ENCODE results near the gene ERMARD. TPM values are rescaled to one million over a fixed set of nuclear protein-coding genes. Genes with fewer than 3 reads are reported as not detected.

ERMARD gene
- total RNA-seq, 1 experiment from 2014 or later: 19.6 TPM

DNA sequence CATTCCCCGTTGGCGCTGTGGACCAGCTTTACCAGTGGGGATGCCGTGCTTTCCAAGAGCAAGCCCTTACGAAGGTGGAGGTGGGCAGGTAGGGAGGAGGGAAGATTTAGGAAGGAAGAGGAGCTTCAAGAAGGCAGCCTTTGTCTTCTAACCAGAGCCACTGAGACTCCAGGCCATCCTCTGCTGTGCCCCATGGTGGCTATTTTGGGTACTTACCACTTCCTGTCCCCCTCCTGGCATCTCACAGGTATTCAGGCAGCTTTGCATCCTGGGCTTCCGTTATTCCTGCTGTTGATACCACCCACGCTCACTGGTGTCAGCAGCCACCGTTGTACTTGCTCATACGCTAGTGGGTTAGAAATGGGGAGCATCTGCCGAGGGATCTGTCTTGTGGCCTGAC is 22.9 kb downstream of the ERMARD start:
- no TSS peak for BruUV-seq (replicated peaks)
- H3K27ac ChIP-seq (ENCODE audit: low read depth, low read length, poor library complexity, severe bottlenecking): no peak overlapping the region
- intact Hi-C loops (cut with micrococcal nuclease; ENCODE audit: unreplicated experiment): no loop called here
- H3K4me1 ChIP-seq (ENCODE audit: insufficient read depth, low read length, poor library complexity, severe bottlenecking): no peaks in the 10 kb centered on the region
- H3K4me3 ChIP-seq (ENCODE audit: low read depth, low read length, poor library complexity, severe bottlenecking): no peak overlapping the region
- H3K9me3 ChIP-seq (ENCODE audit: low read depth, low read length, poor library complexity, severe bottlenecking): no peaks in the 10 kb centered on the region
- no peaks in the 10 kb centered on the region for H3K36me3 ChIP-seq (ENCODE audit: insufficient read depth, low read length, poor library complexity, severe bottlenecking)
- DNase-seq (ENCODE audit: low spot score): no peak
- ChIA-PET CTCF (no interaction called here), POLR2A (ENCODE audit: low non-redundant PET) (no interaction called here)
- no peak for TF ChIP-seq CTCF (conservative IDR thresholded peaks at IDR 0.05; ENCODE audit: low read depth, low read length)
- TF ChIP-seq EZH2 (IDR thresholded peaks at IDR 0.05; ENCODE audit: borderline replicate concordance, low read depth, low read length, poor library complexity, severe bottlenecking): no peak
- no peaks in the 10 kb centered on the region for H3K27me3 ChIP-seq (replicated peaks; ENCODE audit: insufficient read depth, low read depth, low read length, poor library complexity)

- no peak for DNase-seq (ENCODE audit: low spot score)
- Histone ChIP-seq H3K4me3 (ENCODE audit: low read depth, low read length, poor library complexity, severe bottlenecking) (no peak overlapping the region), H3K4me1 (ENCODE audit: insufficient read depth, low read length, poor library complexity, severe bottlenecking) (no peaks in the 10 kb centered on the region), H3K9me3 (ENCODE audit: low read depth, low read length, poor library complexity, severe bottlenecking) (no peaks in the 10 kb centered on the region), H3K27ac (ENCODE audit: low read depth, low read length, poor library complexity, severe bottlenecking) (no peak overlapping the region), H3K27me3 (replicated peaks; ENCODE audit: insufficient read depth, low read depth, low read length, poor library complexity) (no peaks in the 10 kb centered on the region), H3K36me3 (ENCODE audit: insufficient read depth, low read length, poor library complexity, severe bottlenecking) (no peaks in the 10 kb centered on the region)
- TF ChIP-seq EZH2 (IDR thresholded peaks at IDR 0.05; ENCODE audit: borderline replicate concordance, low read depth, low read length, poor library complexity, severe bottlenecking): no peak
- no peak for TF ChIP-seq CTCF (conservative IDR thresholded peaks at IDR 0.05; ENCODE audit: low read depth, low read length)
- CTCF ChIA-PET: no interaction called here
- intact Hi-C loops (cut with micrococcal nuclease; ENCODE audit: unreplicated experiment): no loop called here
- POLR2A ChIA-PET (ENCODE audit: low non-redundant PET): no interaction called here
- BruUV-seq (replicated peaks): no TSS peak
Measured at GRCh38 chr6:169775321-169775720, 23.9 kb downstream of the ERMARD start.

DNA sequence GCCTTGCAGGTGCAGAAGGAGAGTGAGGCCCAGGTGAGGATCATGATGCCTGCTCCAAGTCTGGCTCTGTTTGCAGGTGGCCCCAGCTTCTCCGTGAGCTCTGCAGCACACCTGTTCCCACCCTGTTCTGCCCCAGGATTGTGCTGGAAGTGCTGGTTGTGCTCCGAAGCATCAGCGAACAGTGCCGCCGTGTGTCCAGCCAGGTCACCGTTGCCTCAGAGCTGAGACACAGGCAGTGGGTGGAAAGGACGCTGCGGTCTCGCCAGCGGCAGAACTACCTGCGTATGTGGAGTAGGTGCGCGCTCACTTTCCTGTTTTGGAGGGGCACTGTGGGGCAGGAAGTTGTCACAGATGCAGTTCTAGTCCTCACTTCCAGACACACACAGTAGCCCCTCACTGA is 25.0 kb downstream of the ERMARD start:
- no peak for DNase-seq (ENCODE audit: low spot score)
- ChIA-PET CTCF (no interaction called here), POLR2A (ENCODE audit: low non-redundant PET) (no interaction called here)
- TF ChIP-seq CTCF (conservative IDR thresholded peaks at IDR 0.05; ENCODE audit: low read depth, low read length) (no peak), EZH2 (IDR thresholded peaks at IDR 0.05; ENCODE audit: borderline replicate concordance, low read depth, low read length, poor library complexity, severe bottlenecking) (no peak)
- H3K36me3 ChIP-seq (ENCODE audit: insufficient read depth, low read length, poor library complexity, severe bottlenecking): no peaks in the 10 kb centered on the region
- H3K27ac ChIP-seq (ENCODE audit: low read depth, low read length, poor library complexity, severe bottlenecking): no peak overlapping the region
- H3K4me3 ChIP-seq (ENCODE audit: low read depth, low read length, poor library complexity, severe bottlenecking): no peak overlapping the region
- no peaks in the 10 kb centered on the region for H3K4me1 ChIP-seq (ENCODE audit: insufficient read depth, low read length, poor library complexity, severe bottlenecking)
- no TSS peak for BruUV-seq (replicated peaks)
- H3K27me3 ChIP-seq (replicated peaks; ENCODE audit: insufficient read depth, low read depth, low read length, poor library complexity): no peaks in the 10 kb centered on the region
- intact Hi-C loops (cut with micrococcal nuclease; ENCODE audit: unreplicated experiment): no loop called here
- no peaks in the 10 kb centered on the region for H3K9me3 ChIP-seq (ENCODE audit: low read depth, low read length, poor library complexity, severe bottlenecking)
